ENCODE data around the gene EYS. TPM values are rescaled to one million over a fixed set of nuclear protein-coding genes. Genes with fewer than 3 reads are reported as not detected.
A peak's percentile ranks its signal among the peaks of the same experiment; 100 is the strongest.
"Not testable (repeated sequence)": the region's sequence is repeated elsewhere in the genome, so short reads cannot be mapped to it uniquely, and the experiment has no call there.

The EYS gene
- polyA plus RNA-seq, 6 donors from 2014 or later: 0.06 to 0.18 (median 0.07) TPM; not detected in 1

DNA sequence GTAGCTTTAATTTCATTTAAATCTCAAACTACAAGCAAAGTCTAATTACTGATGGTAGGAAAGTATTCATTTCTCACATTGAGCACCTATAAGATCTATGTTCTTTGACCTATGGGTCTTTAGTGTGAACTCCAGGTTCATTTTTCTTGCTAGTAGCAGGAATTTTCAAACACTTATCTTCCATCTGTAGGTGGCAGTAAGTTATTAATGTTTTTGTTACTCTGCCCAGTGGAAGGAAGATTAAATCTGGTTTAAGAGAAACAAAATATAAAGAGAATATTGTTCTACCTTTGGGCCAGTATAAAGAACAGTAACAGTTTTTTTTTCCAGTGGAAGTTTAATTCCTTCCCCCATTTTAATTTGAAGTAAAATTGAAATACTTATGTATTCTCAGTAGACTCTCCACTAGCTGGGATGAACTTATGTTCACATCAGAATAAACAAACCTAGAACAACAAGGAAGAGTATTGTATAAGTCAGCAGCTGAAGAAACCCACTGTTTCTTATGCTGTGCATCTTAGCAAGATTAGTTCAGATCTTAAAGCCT is 1743.2 kb downstream of the EYS start:
- no peak for ATAC-seq (ENCODE audit: low read depth in 2 of 2)
- Mint-ChIP-seq H3K9me3 (peaks cover 0 to 8% (median 0%) of the 10 kb centered on the region in 7 donors), H3K4me1 (no peaks in the 10 kb centered on the region), H3K4me3 (no peak overlapping the region), H3K27ac (no peak overlapping the region), H3K27me3 (no peaks in the 10 kb centered on the region), H3K36me3 (no peaks in the 10 kb centered on the region)
- no peak for DNase-seq

DNA sequence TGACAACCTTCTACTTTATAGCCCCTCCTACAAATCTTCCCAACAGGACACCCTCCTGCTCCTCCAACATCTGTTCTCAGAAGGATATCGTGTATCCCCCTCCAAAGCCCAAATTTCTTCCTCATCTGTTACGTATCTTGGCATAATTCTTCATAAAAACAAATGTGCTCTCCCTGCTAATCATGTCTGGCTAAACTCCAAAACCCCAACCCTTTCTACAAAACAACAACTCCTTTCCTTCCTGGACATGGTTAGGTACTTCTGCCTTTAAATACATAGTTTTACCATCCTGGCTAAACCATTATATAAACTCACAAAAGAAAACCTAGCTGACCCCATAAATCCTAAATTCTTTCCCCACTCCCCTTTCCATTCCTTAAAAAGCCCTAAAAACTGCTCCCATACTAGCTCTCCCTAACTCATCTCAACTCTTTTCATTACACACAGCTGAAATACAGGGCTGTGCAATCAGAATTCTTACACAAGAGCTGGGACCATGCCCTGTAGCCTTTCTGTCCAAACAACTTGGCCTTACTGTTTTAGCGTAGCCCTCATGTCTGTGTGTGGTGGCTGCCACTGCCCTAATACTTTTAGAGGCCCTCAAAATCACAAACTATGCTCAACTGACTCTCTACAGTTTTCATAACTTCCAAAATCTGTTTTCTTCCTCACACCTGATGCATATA is 1753.5 kb downstream of the EYS start:
- not testable (repeated sequence) for H3K4me1 Mint-ChIP-seq; H3K27ac Mint-ChIP-seq; H3K4me3 Mint-ChIP-seq; DNase-seq; H3K9me3 Mint-ChIP-seq; H3K27me3 Mint-ChIP-seq; H3K36me3 Mint-ChIP-seq; ATAC-seq (ENCODE audit: low read depth in 2 of 2)

DNA sequence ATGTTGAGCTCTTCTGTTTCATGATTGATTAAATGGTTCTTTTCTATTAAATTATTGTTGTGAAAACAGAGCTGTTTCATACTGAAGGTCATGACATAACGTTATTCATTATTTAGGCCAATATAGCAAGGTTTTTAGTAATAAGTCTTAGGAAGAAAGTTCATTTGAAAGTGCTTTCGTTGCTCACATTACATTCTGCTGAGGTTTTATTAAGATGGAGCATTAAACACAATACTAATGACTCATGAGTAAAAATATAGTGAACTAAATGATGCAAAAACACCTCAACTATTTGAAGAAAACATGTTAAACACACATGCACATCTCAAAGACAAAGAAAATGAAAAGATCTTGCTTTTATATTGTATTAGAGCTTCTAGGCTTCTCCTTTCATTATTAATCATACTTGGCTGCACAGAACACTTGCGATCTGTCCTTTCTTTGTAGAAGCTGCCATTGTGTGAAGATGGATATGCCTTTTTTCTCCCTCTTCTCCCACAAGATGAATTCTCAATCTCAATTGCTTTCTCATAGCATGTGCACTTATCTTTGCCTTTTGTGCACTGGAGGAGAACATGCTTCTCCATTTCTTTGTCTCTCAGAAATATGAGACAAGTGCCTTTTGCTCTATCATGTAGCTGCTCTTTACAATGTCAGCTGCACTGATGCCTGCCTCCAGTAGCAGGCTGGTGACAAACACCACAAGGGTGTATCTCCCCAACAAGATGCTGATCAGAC is 1759.1 kb downstream of the EYS start:
- ATAC-seq (ENCODE audit: low read depth in 2 of 2) (no peak), DNase-seq (no peak)
- Mint-ChIP-seq H3K4me1 (no peaks in the 10 kb centered on the region), H3K27ac (no peak overlapping the region), H3K4me3 (no peak overlapping the region), H3K9me3 (peaks cover 0 to 4% (median 0%) of the 10 kb centered on the region in 7 donors), H3K27me3 (no peaks in the 10 kb centered on the region), H3K36me3 (no peaks in the 10 kb centered on the region)

DNA sequence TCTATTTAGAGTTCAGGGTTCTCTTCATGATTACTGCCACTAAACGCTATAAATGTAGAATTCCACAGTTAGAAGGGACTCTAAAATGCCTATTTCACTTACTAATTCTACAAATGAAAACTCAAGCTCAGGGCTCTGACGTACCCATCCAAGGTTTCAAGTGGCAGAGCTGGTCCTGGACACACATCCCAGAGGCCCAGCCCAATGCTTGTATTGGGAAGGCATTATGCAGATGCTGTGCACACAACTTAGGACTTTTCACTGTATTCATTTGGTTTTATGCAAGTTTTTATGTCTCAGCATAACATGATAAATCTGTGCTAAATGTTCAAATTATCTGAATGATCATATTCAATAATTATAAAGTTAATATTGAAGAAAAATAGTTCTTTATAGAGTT is 1761.0 kb downstream of the EYS start:
- Mint-ChIP-seq H3K36me3 (no peaks in the 10 kb centered on the region), H3K27ac (no peak overlapping the region)
- ATAC-seq (ENCODE audit: low read depth in 2 of 2): no peak

DNA sequence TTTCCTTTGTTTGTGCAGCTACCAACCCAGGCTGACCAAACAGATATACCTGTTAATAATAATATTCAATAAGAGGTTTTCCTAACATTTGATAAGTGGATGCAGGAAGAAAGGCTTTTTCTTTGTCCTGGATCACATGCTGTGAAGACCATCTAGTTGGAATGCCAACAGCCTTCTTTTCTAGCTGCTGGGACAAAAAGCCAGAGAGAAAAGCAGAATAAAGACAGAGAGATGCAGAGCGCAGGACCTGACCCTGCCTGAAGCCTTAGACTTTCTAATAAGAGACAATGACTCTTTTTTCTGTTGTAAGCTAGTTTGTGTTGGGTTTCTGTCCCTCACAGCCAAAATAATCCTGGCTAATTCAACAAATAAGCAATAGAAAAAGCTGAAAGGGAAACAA is 1763.2 kb downstream of the EYS start:
- Mint-ChIP-seq H3K9me3 (peaks cover 0 to 4% (median 2%) of the 10 kb centered on the region in 7 donors), H3K36me3 (no peaks in the 10 kb centered on the region), H3K4me3 (no peak overlapping the region), H3K27ac (no peak overlapping the region), H3K27me3 (no peaks in the 10 kb centered on the region), H3K4me1 (no peaks in the 10 kb centered on the region)
- DNase-seq: no peak
- ATAC-seq (ENCODE audit: low read depth in 2 of 2): no peak

More for the DNA sequence above, 1761.0 kb downstream of the EYS start:
- H3K4me1 Mint-ChIP-seq: no peaks in the 10 kb centered on the region
- H3K27me3 Mint-ChIP-seq: no peaks in the 10 kb centered on the region
- H3K4me3 Mint-ChIP-seq: no peak overlapping the region
- DNase-seq: no peak
- H3K9me3 Mint-ChIP-seq: peaks cover 0 to 4% (median 2%) of the 10 kb centered on the region in 7 donors

DNA sequence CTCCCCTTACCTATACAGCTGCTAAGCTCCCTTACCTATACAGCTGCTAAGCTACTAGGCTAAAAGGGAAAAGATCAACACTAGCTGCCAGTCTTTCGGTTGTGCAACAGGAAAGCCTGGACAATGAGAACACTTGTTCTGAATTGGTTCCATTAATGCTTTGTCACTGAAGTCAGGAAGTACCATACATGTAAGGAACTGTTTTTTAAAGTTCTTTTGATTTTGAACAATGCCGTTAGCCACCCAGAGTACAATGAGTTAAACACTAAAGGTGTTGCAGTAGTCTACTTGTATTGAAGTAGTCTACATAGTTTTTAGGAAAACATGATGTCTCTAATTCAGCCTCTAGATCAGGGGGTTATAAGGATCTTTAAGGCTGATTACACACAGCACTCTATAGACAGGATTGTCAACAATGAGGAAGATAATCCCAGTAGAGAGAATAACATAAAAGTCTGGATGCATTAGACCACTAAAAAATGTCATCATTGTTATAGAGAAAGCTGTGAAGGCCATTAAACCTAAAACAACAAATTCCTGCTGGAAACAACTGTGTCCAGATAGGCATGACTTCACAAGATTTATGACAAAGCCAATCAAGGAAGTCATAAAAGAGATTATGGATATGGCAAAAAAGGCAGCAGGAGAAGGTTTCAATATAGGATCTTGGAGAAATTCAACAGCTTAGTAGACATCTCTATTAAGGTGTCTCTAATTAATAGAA is 1765.1 kb downstream of the EYS start:
- Mint-ChIP-seq H3K4me1 (no peaks in the 10 kb centered on the region), H3K36me3 (no peaks in the 10 kb centered on the region), H3K9me3 (peaks cover 0 to 4% (median 2%) of the 10 kb centered on the region in 7 donors)

DNA sequence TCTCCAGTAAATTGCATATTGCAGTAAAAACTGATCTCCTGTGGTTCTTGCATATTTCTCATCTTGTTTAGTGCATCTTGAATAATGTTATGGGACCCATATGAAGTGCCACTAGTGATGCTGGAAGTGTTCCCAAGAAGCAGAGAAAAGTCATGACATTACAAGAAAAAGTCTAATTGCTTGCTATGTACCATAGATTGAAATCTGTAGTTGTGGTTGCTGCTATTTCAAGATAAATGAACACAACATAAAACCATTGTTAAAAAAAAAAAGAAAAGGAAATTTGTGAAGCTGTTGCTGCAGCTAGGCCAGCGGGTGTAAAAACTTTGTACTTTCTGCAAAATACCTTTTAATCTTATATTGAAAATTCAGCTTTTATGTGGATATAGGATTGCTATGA is 1767.0 kb downstream of the EYS start:
- Mint-ChIP-seq H3K4me1 (no peaks in the 10 kb centered on the region), H3K4me3 (no peak overlapping the region), H3K9me3 (peaks cover 0 to 3% (median 1%) of the 10 kb centered on the region in 7 donors), H3K27me3 (no peaks in the 10 kb centered on the region), H3K36me3 (no peaks in the 10 kb centered on the region), H3K27ac (peak overlapping the region in 1 of 6 donors; percentile 29)
- ATAC-seq (ENCODE audit: low read depth in 2 of 2) (no peak), DNase-seq (no peak)

More for the DNA sequence above, 1765.1 kb downstream of the EYS start:
- Mint-ChIP-seq H3K4me3 (no peak overlapping the region), H3K27ac (no peak overlapping the region), H3K27me3 (no peaks in the 10 kb centered on the region)
- DNase-seq (no peak), ATAC-seq (ENCODE audit: low read depth in 2 of 2) (no peak)

DNA sequence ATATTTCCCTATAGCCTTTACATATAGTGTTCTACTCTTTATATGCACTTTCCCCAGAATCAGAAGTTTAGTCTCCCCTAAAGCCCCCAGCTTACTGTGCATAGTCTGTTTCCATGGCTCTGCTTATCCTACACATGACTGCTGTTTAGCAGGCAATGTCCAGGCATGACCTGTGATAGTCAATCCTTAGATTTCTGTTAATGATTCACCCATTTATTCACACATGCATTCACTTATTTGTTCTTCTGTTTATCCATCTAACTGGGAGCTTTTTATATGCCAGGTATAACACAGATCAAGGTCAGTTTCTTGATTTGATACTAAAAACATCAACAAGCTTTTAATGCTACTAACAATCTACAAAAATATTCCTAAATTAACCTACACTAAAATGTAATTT is 1770.6 kb downstream of the EYS start:
- H3K27me3 Mint-ChIP-seq: no peaks in the 10 kb centered on the region
- no peak overlapping the region for H3K27ac Mint-ChIP-seq
- no peaks in the 10 kb centered on the region for H3K36me3 Mint-ChIP-seq
- H3K9me3 Mint-ChIP-seq: peaks cover 0 to 3% (median 0%) of the 10 kb centered on the region in 7 donors
- DNase-seq (no peak), ATAC-seq (ENCODE audit: low read depth in 2 of 2) (no peak)
- H3K4me3 Mint-ChIP-seq: no peak overlapping the region
- H3K4me1 Mint-ChIP-seq: no peaks in the 10 kb centered on the region

DNA sequence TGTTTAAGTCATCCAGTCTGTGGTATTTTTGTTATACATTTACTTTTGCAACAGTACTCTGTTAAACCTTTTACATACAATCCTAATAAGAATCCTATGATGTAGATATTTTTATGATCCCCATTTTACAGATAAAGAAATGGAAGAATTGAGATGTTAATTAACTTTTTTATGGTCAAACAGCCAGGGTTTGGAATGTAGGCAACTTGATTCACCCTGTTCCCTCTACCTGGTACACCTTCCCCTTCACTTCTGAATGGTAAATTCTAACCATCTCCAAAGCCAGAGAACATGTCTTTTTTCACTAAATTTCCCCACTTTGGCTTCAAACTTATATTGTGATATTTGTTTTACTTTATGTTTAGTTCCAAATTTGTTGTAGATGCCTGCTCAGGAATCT is 1771.3 kb downstream of the EYS start:
- Mint-ChIP-seq H3K36me3 (no peaks in the 10 kb centered on the region), H3K4me3 (no peak overlapping the region), H3K27me3 (no peaks in the 10 kb centered on the region), H3K27ac (no peak overlapping the region), H3K9me3 (peaks cover 0 to 3% (median 0%) of the 10 kb centered on the region in 7 donors), H3K4me1 (no peaks in the 10 kb centered on the region)
- DNase-seq (no peak), ATAC-seq (ENCODE audit: low read depth in 2 of 2) (no peak)

DNA sequence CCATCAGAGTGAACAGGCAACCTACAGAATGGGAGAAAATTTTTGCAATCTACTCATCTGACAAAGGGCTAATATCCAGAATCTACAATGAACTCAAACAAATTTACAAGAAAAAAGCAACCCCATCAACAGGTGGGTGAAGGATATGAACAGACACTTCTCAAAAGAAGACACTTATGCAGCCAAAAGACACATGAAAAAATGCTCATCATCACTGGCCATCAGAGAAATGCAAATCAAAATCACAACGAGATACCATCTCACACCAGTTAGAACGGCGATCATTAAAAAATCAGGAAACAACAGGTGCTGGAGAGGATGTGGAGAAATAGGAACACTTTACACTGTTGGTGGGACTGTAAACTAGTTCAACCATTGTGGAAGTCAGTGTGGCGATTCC is 1773.1 kb downstream of the EYS start:
- not testable (repeated sequence) for H3K27me3 Mint-ChIP-seq

DNA sequence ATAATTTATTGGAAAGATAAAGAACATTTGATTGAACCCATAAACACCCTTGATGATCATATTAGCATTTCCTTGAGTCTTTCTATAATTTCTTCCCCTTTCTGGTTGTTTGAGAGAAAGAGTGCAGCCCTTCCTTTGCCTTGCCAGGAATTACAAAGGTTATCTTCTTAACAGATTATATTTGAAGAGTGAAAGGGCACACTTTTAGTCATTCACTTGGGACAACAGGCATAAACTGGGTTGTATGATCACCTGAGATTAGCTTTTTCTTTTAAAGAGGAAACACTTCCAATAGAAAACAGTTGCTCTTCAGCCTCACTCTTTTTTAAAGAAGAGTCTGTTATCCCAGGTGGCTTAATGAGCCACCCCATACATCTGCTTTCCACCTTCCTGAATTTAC is 1776.2 kb downstream of the EYS start:
- H3K27ac Mint-ChIP-seq: no peak overlapping the region
- H3K36me3 Mint-ChIP-seq: no peaks in the 10 kb centered on the region
- no peak for ATAC-seq (ENCODE audit: low read depth in 2 of 2)
- no peaks in the 10 kb centered on the region for H3K4me1 Mint-ChIP-seq
- H3K4me3 Mint-ChIP-seq: no peak overlapping the region
- no peak for DNase-seq
- H3K9me3 Mint-ChIP-seq: peaks cover 0 to 3% (median 0%) of the 10 kb centered on the region in 7 donors
- H3K27me3 Mint-ChIP-seq: no peaks in the 10 kb centered on the region

More for the DNA sequence above, 1773.1 kb downstream of the EYS start:
- H3K4me1 Mint-ChIP-seq; H3K9me3 Mint-ChIP-seq; DNase-seq; H3K27ac Mint-ChIP-seq; H3K4me3 Mint-ChIP-seq; H3K36me3 Mint-ChIP-seq; ATAC-seq (ENCODE audit: low read depth in 2 of 2): not testable (repeated sequence)

DNA sequence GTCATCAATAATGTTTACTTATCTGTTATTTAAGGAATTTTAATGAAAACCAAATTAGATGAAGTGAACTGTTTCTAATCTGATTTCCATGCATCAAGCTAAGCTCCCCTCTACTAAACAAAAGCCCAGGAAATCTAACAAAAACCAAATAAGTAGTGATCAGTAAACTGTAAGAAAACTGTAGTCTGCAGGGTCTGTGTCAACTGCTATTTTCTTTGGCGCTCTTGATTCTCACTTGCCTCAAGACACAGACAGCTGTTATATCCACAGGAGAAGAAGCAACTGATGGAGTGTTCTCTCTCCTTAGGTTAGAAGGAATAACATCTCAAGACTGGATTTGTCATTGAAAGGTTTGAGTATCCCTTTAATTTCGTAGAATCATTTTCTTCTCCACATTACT is 1777.9 kb downstream of the EYS start:
- no peak for DNase-seq
- ATAC-seq (ENCODE audit: low read depth in 2 of 2): no peak
- H3K4me3 Mint-ChIP-seq: no peak overlapping the region
- no peaks in the 10 kb centered on the region for H3K4me1 Mint-ChIP-seq
- H3K36me3 Mint-ChIP-seq: no peaks in the 10 kb centered on the region
- H3K27ac Mint-ChIP-seq: no peak overlapping the region
- no peaks in the 10 kb centered on the region for H3K9me3 Mint-ChIP-seq
- H3K27me3 Mint-ChIP-seq: no peaks in the 10 kb centered on the region

DNA sequence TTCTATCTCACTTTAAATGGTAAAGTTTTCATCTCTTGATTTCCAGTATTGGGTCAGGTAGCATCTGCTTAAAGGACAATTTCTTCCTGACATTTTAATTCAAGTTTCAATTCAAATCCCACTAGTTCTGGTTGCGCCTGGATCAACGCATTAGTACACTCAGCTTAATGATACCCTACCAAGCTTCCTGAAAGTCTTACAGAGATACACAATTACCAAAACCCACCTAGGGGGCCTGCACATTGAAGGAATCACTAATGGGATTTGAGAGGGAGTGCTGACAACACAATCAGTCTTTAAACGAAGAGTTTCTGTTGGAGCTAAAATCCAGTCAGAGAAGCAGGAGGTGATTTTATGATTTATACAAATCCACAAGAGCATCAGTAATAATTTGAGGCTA is 1778.4 kb downstream of the EYS start:
- Mint-ChIP-seq H3K4me3 (no peak overlapping the region), H3K27me3 (no peaks in the 10 kb centered on the region), H3K4me1 (no peaks in the 10 kb centered on the region), H3K9me3 (no peaks in the 10 kb centered on the region), H3K36me3 (no peaks in the 10 kb centered on the region), H3K27ac (no peak overlapping the region)
- ATAC-seq (ENCODE audit: low read depth in 2 of 2) (no peak), DNase-seq (no peak)

All from naive B cell (primary cell).